SK-N-SH (cell line): ENCODE measurements around the gene SLC2A5. TPM values are rescaled to one million over a fixed set of nuclear protein-coding genes. Genes with fewer than 3 reads are reported as not detected.

Experiments used
- CTCF ChIA-PET: fragments of 300-600, 350-600 bp; formaldehyde crosslinking; extraction: SDS; loops from one replicate; lab custom pipeline; 2021; lab: Yijun Ruan, JAX
- POLR2A ChIA-PET: fragments of 350-600 bp; sonication (Branson Sonifier 250); formaldehyde crosslinking; extraction: SDS; loops from one replicate; lab custom pipeline; 2020; ENCODE audit warnings: antibody characterized with exemption, inconsistent platforms; lab: Yijun Ruan, JAX
- DNase-seq: peaks from one replicate; pipeline ENCODE4 v3.0.0; 2012
- H2AFZ ChIP-seq: fragments of 200-600 bp; sonication (generic); 2 replicates; pipeline ENCODE4 v1.8.1; 2016; ENCODE audit warnings: antibody characterized with exemption, mild to moderate bottlenecking, low read depth
- H3F3A ChIP-seq: fragments of 200-600 bp; sonication (generic); replicated peaks from 2 replicates; pipeline ENCODE3; 2016; ENCODE audit warnings: antibody characterized with exemption, mild to moderate bottlenecking; ENCODE audit not compliant: insufficient read depth
- H3K27ac ChIP-seq, 2 experiments: fragments of 200-500 bp in 1 of 2; fragments of 200-600 bp in 1 of 2; sonication (Bioruptor generic) in 1 of 2; sonication (generic), shearing (Covaris generic) in 1 of 2; 2 replicates each; pipeline versions ENCODE4 v1.5.1 to v1.6.1; 2014 to 2016; ENCODE audit warnings: low read depth in 2 of 2, inconsistent platforms in 1 of 2, low read length in 1 of 2, mild to moderate bottlenecking in 1 of 2, mixed read lengths in 1 of 2
- H3K27me3 ChIP-seq: fragments of 200-600 bp; sonication (generic), shearing (Covaris generic); 2 replicates; pipeline ENCODE4 v1.6.1; 2016; ENCODE audit warnings: mixed run types; ENCODE audit not compliant: insufficient read depth
- H3K36me3 ChIP-seq, 2 experiments: fragments of 200-500 bp in 1 of 2; fragments of 200-600 bp in 1 of 2; sonication (Bioruptor generic) in 1 of 2; sonication (generic) in 1 of 2; replicated peaks in 1 of 2; 2 replicates each; pipeline versions ENCODE3 to v1.5.1; 2014 to 2016; ENCODE audit warnings: low read length in 1 of 2, mild to moderate bottlenecking in 1 of 2; ENCODE audit not compliant: insufficient read depth in 2 of 2, control insufficient read depth in 1 of 2
- H3K4me1 ChIP-seq, 2 experiments: fragments of 200-500 bp in 1 of 2; fragments of 200-600 bp in 1 of 2; sonication (Bioruptor generic) in 1 of 2; sonication (generic), shearing (Covaris generic) in 1 of 2; 2 replicates each; pipeline versions ENCODE4 v1.5.1 to v1.6.1; 2014 to 2016; ENCODE audit warnings: low read depth in 1 of 2, low read length in 1 of 2, mixed run types in 1 of 2; ENCODE audit not compliant: insufficient read depth in 2 of 2, control insufficient read depth in 1 of 2
- H3K4me2 ChIP-seq: fragments of 200-600 bp; sonication (generic), shearing (Covaris generic); 2 replicates; pipeline ENCODE4 v1.6.1; 2017; ENCODE audit warnings: mixed run types
- H3K4me3 ChIP-seq, 2 experiments: fragments of 200-500 bp in 1 of 2; fragments of 200-600 bp in 1 of 2; sonication (Bioruptor generic) in 1 of 2; sonication (generic), shearing (Covaris generic) in 1 of 2; 2 replicates each; pipeline versions ENCODE4 v1.5.1 to v1.8.1; 2014 to 2016; ENCODE audit warnings: low read depth in 2 of 2, inconsistent platforms in 1 of 2, low read length in 1 of 2, mild to moderate bottlenecking in 1 of 2, mixed read lengths in 1 of 2, moderate library complexity in 1 of 2
- H3K79me2 ChIP-seq: fragments of 200-600 bp; sonication (generic); 2 replicates; pipeline ENCODE4 v1.8.1; 2017; ENCODE audit warnings: mild to moderate bottlenecking; ENCODE audit not compliant: insufficient read depth
- H3K9ac ChIP-seq: fragments of 200-600 bp; sonication (generic); 2 replicates; pipeline ENCODE4 v1.6.1; 2017; ENCODE audit warnings: mixed run types
- H3K9me2 ChIP-seq: fragments of 200-600 bp; sonication (generic); 2 replicates; pipeline ENCODE4 v1.6.1; 2017; ENCODE audit warnings: mixed run types
- H3K9me3 ChIP-seq: fragments of 200-600 bp; sonication (generic); 2 replicates; pipeline ENCODE4 v1.6.1; 2017; ENCODE audit warnings: mixed run types, mild to moderate bottlenecking, moderate library complexity
- H4K20me1 ChIP-seq: fragments of 200-600 bp; sonication (generic); 2 replicates; pipeline ENCODE4 v1.6.1; 2017; ENCODE audit warnings: mild to moderate bottlenecking, mixed run types; ENCODE audit not compliant: insufficient read depth
- CHD2 ChIP-seq: fragments of 150-350 bp; IDR thresholded peaks from 2 replicates; pipeline ENCODE4 v1.6.1; 2018; ENCODE audit warnings: low read length; ENCODE audit not compliant: partially characterized antibody
- EP300 ChIP-seq, 2 experiments: IDR thresholded peaks; 2 replicates each; pipeline versions ENCODE4 v1.4.0 to v1.6.1; 2012; ENCODE audit warnings: borderline replicate concordance in 1 of 2, low read depth in 1 of 2, low read length in 1 of 2
- FOSL2 ChIP-seq: IDR thresholded peaks from 2 replicates; pipeline ENCODE4 v1.4.0; 2012; ENCODE audit warnings: low read depth, mild to moderate bottlenecking, moderate library complexity, borderline replicate concordance
- FOXJ3 ChIP-seq: sonication (generic); formaldehyde crosslinking; IDR thresholded peaks from 2 replicates; pipeline ENCODE4 v1.5.1; 2020; ENCODE audit warnings: mild to moderate bottlenecking, missing genetic modification reagents
- GABPA ChIP-seq: IDR thresholded peaks from 2 replicates; pipeline ENCODE4 v1.4.0; 2012; ENCODE audit warnings: low read depth, mild to moderate bottlenecking
- GATA2 ChIP-seq: sonication (generic); formaldehyde crosslinking; IDR thresholded peaks from 2 replicates; pipeline ENCODE4 v1.5.0; 2020; ENCODE audit warnings: mild to moderate bottlenecking, missing genetic modification reagents
- JUND ChIP-seq: IDR thresholded peaks from 2 replicates; pipeline ENCODE4 v1.4.0; 2012
- MAX ChIP-seq: IDR thresholded peaks from 2 replicates; pipeline ENCODE4 v1.4.0; 2012; ENCODE audit warnings: low read depth
- MEF2A ChIP-seq: IDR thresholded peaks from 2 replicates; pipeline ENCODE4 v1.4.0; 2012; ENCODE audit warnings: low read depth, borderline replicate concordance
- MXI1 ChIP-seq: IDR thresholded peaks from 2 replicates; pipeline ENCODE4 v1.6.1; 2012; ENCODE audit warnings: mild to moderate bottlenecking, low read depth, low read length, improper control_type of control experiment
- PBX3 ChIP-seq: IDR thresholded peaks from 2 replicates; pipeline ENCODE4; 2012
- POLR2AphosphoS5 ChIP-seq: IDR thresholded peaks from 2 replicates; pipeline ENCODE4 v1.6.1; 2012; ENCODE audit warnings: low read depth, low read length
- RAD21 ChIP-seq: IDR thresholded peaks from 2 replicates; pipeline ENCODE4 v1.6.1; 2012; ENCODE audit warnings: mild to moderate bottlenecking, low read length
- RXRA ChIP-seq: IDR thresholded peaks from 2 replicates; pipeline ENCODE4 v1.4.0; 2012; ENCODE audit warnings: low read depth, mild to moderate bottlenecking, borderline replicate concordance
- SMC3 ChIP-seq: IDR thresholded peaks from 2 replicates; pipeline ENCODE4 v1.6.1; 2012; ENCODE audit warnings: low read depth, low read length, improper control_type of control experiment
- TAF1 ChIP-seq: IDR thresholded peaks from 2 replicates; pipeline ENCODE4 v1.6.1; 2012; ENCODE audit warnings: low read depth, mild to moderate bottlenecking, low read length, moderate library complexity, borderline replicate concordance
- USF1 ChIP-seq: IDR thresholded peaks from 2 replicates; pipeline ENCODE4 v1.4.0; 2012; ENCODE audit warnings: low read depth, borderline replicate concordance
- YY1 ChIP-seq: IDR thresholded peaks from 2 replicates; pipeline ENCODE4 v1.4.0; 2012; ENCODE audit warnings: low read depth, mild to moderate bottlenecking
- WGBS: methylation state at CpG from one replicate; pipeline ENCODE4 v1.1.6; 2017; ENCODE audit warnings: low lambda C conversion rate; 5-methylcytosine and 5-hydroxymethylcytosine counted together
- polyA plus RNA-seq, 3 experiments: library from polyadenylated mRNA; depleted of rRNA; stranded (reverse); fragments of >200 nt; gene quantifications; 2 replicates each; pipeline ENCODE4 v1.2.3, GENCODE V29; 2012
- TF ChIP-seq, protein P1 (sequence below): IDR thresholded peaks from 2 replicates; pipeline ENCODE4 v1.4.0; 2012; ENCODE audit warnings: low read depth, borderline replicate concordance
- TF ChIP-seq, protein P2 (sequence below): fragments of 150-350 bp; IDR thresholded peaks from 2 replicates; pipeline ENCODE4 v1.6.1; 2016; ENCODE audit warnings: mild to moderate bottlenecking, low read depth, low read length

The SLC2A5 gene
- polyA plus RNA-seq, 1 of the 3 experiments (the other 2 are of a cell fraction), result 0.02 TPM

DNA sequence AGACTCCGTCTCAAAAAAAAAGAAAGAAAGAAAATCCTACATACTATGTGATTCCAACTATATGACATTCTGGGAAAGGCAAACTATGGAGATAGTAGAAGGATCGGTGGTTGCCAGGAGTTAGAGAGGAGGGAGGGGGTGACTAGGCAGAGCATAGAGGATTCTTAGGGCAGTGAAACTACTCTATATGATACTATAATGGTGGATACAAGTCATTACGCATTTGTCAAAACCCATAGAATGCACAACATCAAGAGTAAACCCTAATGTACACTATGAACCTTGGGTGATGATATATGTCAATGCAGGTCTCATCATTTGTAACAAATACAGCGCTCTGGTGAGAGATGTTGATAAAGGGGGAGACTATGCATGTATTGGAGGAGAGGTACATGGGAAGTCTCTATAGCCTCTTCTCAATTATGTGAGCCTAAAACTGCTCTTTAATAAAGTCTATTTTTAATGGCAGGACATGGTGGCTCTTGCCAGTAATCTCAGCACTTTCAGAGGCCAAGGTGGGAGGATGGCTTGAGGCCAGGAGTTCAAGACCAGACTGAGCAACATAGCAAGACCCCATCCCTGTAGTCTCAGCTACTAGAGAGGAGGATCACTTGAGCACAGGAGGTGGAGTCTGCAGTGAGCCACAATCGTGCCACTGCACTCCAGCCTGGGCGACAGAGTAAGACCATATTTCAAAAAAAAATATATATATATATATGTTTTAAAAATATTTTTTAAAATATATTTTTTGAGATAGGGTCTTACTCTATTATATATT lies 17.0 kb downstream of the SLC2A5 start:
- no peaks in the 10 kb centered on the region for H3K27me3 ChIP-seq
- H3K4me3 ChIP-seq, result no peak overlapping the region
- ChIA-PET POLR2A (no interaction called here), CTCF (no interaction called here)
- H3K27ac ChIP-seq, result no peak overlapping the region
- DNase-seq, result no peak
- TF ChIP-seq RXRA (no peak), PBX3 (no peak), EP300 (IDR thresholded peaks at IDR 0.05; ENCODE audit: borderline replicate concordance in 1 of 2, low read depth in 1 of 2, low read length in 1 of 2) (no peak), TAF1 (no peak), FOXJ3 (no peak), MAX (no peak), CHD2 (no peak), MXI1 (no peak), SMC3 (no peak), GABPA (no peak), MEF2A (no peak), RAD21 (no peak), JUND (no peak), GATA2 (CRISPR knock-in tag) (no peak), YY1 (no peak), USF1 (no peak), FOSL2 (no peak), POLR2AphosphoS5 (no peak)
- TF ChIP-seq, protein P1, sequence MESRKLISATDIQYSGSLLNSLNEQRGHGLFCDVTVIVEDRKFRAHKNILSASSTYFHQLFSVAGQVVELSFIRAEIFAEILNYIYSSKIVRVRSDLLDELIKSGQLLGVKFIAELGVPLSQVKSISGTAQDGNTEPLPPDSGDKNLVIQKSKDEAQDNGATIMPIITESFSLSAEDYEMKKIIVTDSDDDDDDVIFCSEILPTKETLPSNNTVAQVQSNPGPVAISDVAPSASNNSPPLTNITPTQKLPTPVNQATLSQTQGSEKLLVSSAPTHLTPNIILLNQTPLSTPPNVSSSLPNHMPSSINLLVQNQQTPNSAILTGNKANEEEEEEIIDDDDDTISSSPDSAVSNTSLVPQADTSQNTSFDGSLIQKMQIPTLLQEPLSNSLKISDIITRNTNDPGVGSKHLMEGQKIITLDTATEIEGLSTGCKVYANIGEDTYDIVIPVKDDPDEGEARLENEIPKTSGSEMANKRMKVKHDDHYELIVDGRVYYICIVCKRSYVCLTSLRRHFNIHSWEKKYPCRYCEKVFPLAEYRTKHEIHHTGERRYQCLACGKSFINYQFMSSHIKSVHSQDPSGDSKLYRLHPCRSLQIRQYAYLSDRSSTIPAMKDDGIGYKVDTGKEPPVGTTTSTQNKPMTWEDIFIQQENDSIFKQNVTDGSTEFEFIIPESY, result no peak
- TF ChIP-seq, protein P2, sequence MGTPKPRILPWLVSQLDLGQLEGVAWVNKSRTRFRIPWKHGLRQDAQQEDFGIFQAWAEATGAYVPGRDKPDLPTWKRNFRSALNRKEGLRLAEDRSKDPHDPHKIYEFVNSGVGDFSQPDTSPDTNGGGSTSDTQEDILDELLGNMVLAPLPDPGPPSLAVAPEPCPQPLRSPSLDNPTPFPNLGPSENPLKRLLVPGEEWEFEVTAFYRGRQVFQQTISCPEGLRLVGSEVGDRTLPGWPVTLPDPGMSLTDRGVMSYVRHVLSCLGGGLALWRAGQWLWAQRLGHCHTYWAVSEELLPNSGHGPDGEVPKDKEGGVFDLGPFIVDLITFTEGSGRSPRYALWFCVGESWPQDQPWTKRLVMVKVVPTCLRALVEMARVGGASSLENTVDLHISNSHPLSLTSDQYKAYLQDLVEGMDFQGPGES, result no peak
- H4K20me1 ChIP-seq, result no peaks in the 10 kb centered on the region
- WGBS, result 85% methylated on average over 6 of the region's 6 CpGs
- no peaks in the 10 kb centered on the region for H3F3A ChIP-seq
- H3K9ac ChIP-seq, result no peak overlapping the region
- H3K9me3 ChIP-seq, result no peaks in the 10 kb centered on the region
- H3K9me2 ChIP-seq, result no peaks in the 10 kb centered on the region
- no peaks in the 10 kb centered on the region for H3K4me1 ChIP-seq
- H2AFZ ChIP-seq, result no peak overlapping the region
- H3K36me3 ChIP-seq, result no peaks in the 10 kb centered on the region
- H3K4me2 ChIP-seq, result no peak overlapping the region
- no peaks in the 10 kb centered on the region for H3K79me2 ChIP-seq
